Loucy (cell line): Measurements from ENCODE around the gene PDE6B.

Experiments
- CTCF ChIP-seq: fragments of 200-600 bp; sonication (generic); conservative IDR thresholded peaks from 2 replicates; pipeline ENCODE4 v1.5.1; 2014; ENCODE audit warnings: mild to moderate bottlenecking, antibody characterized with exemption, low read length
- EZH2phosphoT487 ChIP-seq: fragments of 200-600 bp; IDR thresholded peaks from 2 replicates; pipeline ENCODE4 v1.6.1; 2018; ENCODE audit warnings: antibody characterized with exemption, mild to moderate bottlenecking, moderate library complexity, borderline replicate concordance

- TF ChIP-seq CTCF (no peak), EZH2phosphoT487 (no peak)
Measured at GRCh38 chr4:673349-674091, 48.1 kb downstream of the PDE6B start.
